Gastrocnemius medialis (tissue), 4 donors: ENCODE results near the gene CCDC169. TPM values are rescaled to one million over a fixed set of nuclear protein-coding genes. Genes with fewer than 3 reads are reported as not detected.

Experiments
- ATAC-seq, 2 donors: fragments of 150-250 bp; one replicate each; pipeline ENCODE4 v1.9.1; 2016
- DNase-seq, 2 donors: peaks; one replicate each; pipeline ENCODE4 v3.0.0-alpha.2; 2019
- H3K27ac ChIP-seq, 4 donors: fragments of 200-600 bp; sonication (generic); 1 replicate in 1 of 4; 2 replicates in 3 of 4; pipeline ENCODE4 v1.5.1; 2016 to 2018; ENCODE audit warnings: mild to moderate bottlenecking in 2 of 4, moderate library complexity in 1 of 4
- H3K27me3 ChIP-seq, 3 donors: fragments of 200-600 bp; sonication (generic) in 2 of 3; 1 replicate in 1 of 3; 2 replicates in 2 of 3; pipeline versions ENCODE4 v1.5.1 to v1.6.0; 2016 to 2019; ENCODE audit warnings: mild to moderate bottlenecking in 1 of 3, moderate library complexity in 1 of 3
- H3K36me3 ChIP-seq, 2 donors: fragments of 200-600 bp; sonication (generic) in 1 of 2; one replicate each; pipeline ENCODE4 v1.5.1; 2017 to 2018
- H3K4me1 ChIP-seq, 2 donors: fragments of 200-600 bp; sonication (generic) in 1 of 2; one replicate each; pipeline ENCODE4 v1.5.1; 2016 to 2017; ENCODE audit warnings: mild to moderate bottlenecking in 2 of 2
- H3K4me3 ChIP-seq, 4 donors: fragments of 200-600 bp; sonication (generic) in 3 of 4; 1 replicate in 1 of 4; 2 replicates in 3 of 4; pipeline ENCODE4 v1.5.1; 2016 to 2019; ENCODE audit warnings: mild to moderate bottlenecking in 2 of 4
- H3K9me3 ChIP-seq, 3 donors: fragments of 200-600 bp; sonication (generic) in 2 of 3; 1 replicate in 1 of 3; 2 replicates in 2 of 3; pipeline ENCODE4 v1.5.1; 2016 to 2019
- CTCF ChIP-seq, 5 experiments: fragments of 450-650 bp in 3 of 5; fragments of 200-600 bp in 2 of 5; sonication (generic) in 2 of 5; IDR thresholded peaks in 4 of 5; conservative IDR thresholded peaks in 1 of 5; 1 replicate in 4 of 5; 2 replicates in 1 of 5; pipeline ENCODE4 v1.5.1; 2016 to 2019; ENCODE audit warnings: antibody characterized with exemption in 5 of 5, mild to moderate bottlenecking in 3 of 5, moderate library complexity in 3 of 5
- POLR2A ChIP-seq, 2 donors: fragments of 450-650 bp; IDR thresholded peaks; one replicate each; pipeline ENCODE4 v1.6.1; 2017; ENCODE audit warnings: antibody characterized with exemption in 2 of 2, mild to moderate bottlenecking in 2 of 2, moderate library complexity in 2 of 2
- in situ Hi-C, 4 donors: fragments of 200-750 bp; cut with MboI; loops; one replicate each; pipeline versions ENCODE4 v1.15.0 to v1.8.0; 2017; ENCODE audit warnings: low sequenced_read_pairs in 4 of 4
- intact Hi-C: fragments of 100-400 bp; cut with DNase I; formaldehyde crosslinking; loops from one replicate; pipeline ENCODE4 v1.15.1; 2023; ENCODE audit warnings: low total_unique reads
- total RNA-seq, 4 donors: library from RNA; depleted of rRNA; stranded (reverse); fragments of >200 nt; gene quantifications; one replicate each; pipeline versions ENCODE4 v1.1.0 to v1.2.3, GENCODE V29; 2016

Gene CCDC169
- total RNA-seq, 4 donors from 2014 or later = 0.10 to 1.7 TPM; not detected in 2

GRCh38 chr13:36273431-36273830 lies 24.2 kb downstream of the CCDC169 start:
- ATAC-seq = no peak
- TF ChIP-seq POLR2A (IDR thresholded peaks at IDR 0.05) (no peak), CTCF (IDR thresholded peaks at IDR 0.05 in 4 of 5, conservative IDR thresholded peaks at IDR 0.05 in 1 of 5) (no peak)
- Histone ChIP-seq H3K4me3 (no peak overlapping the region), H3K4me1 (peaks cover 0 to 3% of the 10 kb centered on the region in 2 donors), H3K9me3 (no peaks in the 10 kb centered on the region), H3K36me3 (no peaks in the 10 kb centered on the region), H3K27me3 (no peaks in the 10 kb centered on the region), H3K27ac (no peak overlapping the region)
- DNase-seq = no peak
- in situ Hi-C loops (loop anchor here in 1 of 4 donors (10.0 kb wide), 1 partner anchor 299 kb away; no protein-coding TSS in a partner anchor), intact Hi-C loops (no loop called here)

DNA sequence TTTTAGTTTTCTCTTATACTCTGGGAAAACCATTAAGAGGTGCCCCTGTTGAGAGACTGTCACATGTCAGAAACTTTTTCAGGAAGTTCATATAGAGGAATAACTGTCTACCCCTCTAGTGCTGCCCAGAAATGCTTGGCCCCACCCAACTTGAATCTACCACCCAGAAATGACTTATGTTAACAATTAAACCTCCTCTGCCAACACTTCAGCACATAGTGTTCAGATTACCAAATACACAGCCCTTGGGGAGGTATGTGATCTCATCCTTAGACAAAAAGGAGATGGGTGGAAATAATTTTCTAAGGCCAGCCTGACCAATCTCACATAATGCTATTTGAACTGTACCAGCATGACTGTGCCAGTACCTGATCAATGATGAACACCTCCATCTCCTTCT lies 35.6 kb downstream of the CCDC169 start:
- in situ Hi-C loops (no loop called here), intact Hi-C loops (no loop called here)
- Histone ChIP-seq H3K4me1 (no peaks in the 10 kb centered on the region), H3K9me3 (no peaks in the 10 kb centered on the region), H3K36me3 (no peaks in the 10 kb centered on the region), H3K27ac (no peak overlapping the region), H3K4me3 (no peak overlapping the region), H3K27me3 (no peaks in the 10 kb centered on the region)
- TF ChIP-seq CTCF (IDR thresholded peaks at IDR 0.05 in 4 of 5, conservative IDR thresholded peaks at IDR 0.05 in 1 of 5) = no peak
- no peak for TF ChIP-seq POLR2A (IDR thresholded peaks at IDR 0.05)
- ATAC-seq = peak; percentile 62 to 72
- peak; percentile 7 to 28 for DNase-seq

DNA sequence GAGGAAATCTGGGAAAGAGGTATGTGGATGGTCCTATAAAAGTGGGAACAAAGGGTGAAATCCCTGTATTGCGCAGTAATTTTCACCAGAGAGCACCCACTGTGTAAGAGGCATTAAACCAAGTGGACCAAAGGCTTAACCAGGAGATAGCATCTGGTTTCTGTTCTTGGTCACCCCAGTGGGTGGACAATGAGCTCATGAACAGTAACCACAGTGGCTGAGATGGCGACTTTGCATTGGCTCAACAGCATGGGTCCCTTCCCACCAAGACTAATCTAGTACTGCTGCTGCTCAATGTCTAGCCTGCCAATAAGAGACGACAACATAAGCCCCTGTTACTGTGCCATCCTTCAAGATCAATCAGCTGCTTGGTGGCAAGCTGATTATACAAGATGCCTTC lies 36.6 kb downstream of the CCDC169 start:
- H3K36me3 ChIP-seq = no peaks in the 10 kb centered on the region
- H3K9me3 ChIP-seq = no peaks in the 10 kb centered on the region
- H3K27ac ChIP-seq = no peak overlapping the region
- no peaks in the 10 kb centered on the region for H3K4me1 ChIP-seq
- ATAC-seq = no peak
- in situ Hi-C loops = no loop called here
- no peaks in the 10 kb centered on the region for H3K27me3 ChIP-seq
- intact Hi-C loops = no loop called here
- no peak overlapping the region for H3K4me3 ChIP-seq
- TF ChIP-seq POLR2A (IDR thresholded peaks at IDR 0.05) = no peak
- no peak for TF ChIP-seq CTCF (IDR thresholded peaks at IDR 0.05 in 4 of 5, conservative IDR thresholded peaks at IDR 0.05 in 1 of 5)
- DNase-seq = no peak

DNA sequence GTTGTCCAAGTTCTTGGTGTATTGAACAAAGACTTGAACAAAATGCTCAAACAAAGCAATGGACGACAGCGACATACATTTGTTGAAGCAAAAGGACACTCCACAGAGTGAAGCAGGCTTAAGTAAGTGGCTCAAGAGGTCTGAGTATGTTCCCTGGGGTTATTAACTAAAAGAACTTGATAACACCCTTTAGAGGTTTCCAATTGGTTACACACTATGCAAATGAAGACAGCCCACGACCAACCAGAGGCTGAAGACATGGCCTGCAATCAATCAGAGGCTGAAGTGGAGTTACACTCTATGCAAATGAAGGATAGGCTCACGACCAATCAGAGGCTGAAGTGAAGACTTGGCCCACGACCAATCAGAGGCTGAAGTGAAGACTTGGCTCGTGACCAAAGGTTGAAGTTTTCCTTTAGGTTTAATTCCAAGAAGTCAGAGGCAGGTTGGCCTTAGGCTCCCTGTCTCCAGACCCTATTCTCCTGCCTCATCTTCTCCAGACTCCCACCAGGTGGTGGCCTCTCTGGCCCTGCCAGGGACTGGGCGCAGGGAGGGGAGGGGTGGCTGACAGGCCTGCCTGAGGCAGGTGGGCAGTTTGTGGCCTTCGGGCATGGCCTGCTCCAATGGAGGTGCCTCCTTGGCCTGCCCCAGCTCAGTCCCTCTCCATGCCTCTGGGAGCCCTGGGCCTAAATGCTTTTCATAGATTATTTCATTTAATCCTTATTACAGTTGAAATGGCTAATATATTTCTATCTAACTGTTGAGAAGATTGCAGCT lies 38.1 kb downstream of the CCDC169 start:
- no peaks in the 10 kb centered on the region for H3K27me3 ChIP-seq
- DNase-seq (no peak), ATAC-seq (no peak)
- H3K4me1 ChIP-seq = no peaks in the 10 kb centered on the region
- no peak overlapping the region for H3K27ac ChIP-seq
- H3K36me3 ChIP-seq = no peaks in the 10 kb centered on the region
- intact Hi-C loops (no loop called here), in situ Hi-C loops (no loop called here)
- H3K9me3 ChIP-seq = no peaks in the 10 kb centered on the region
- TF ChIP-seq POLR2A (IDR thresholded peaks at IDR 0.05) (no peak), CTCF (IDR thresholded peaks at IDR 0.05 in 4 of 5, conservative IDR thresholded peaks at IDR 0.05 in 1 of 5) (no peak)
- no peak overlapping the region for H3K4me3 ChIP-seq
